CD4-positive, alpha-beta T cell treated with Interferon alpha-2 for 1 hour (primary cell): ENCODE results near the gene MBNL3.
"Not testable (repeated sequence)": the region's sequence is repeated elsewhere in the genome, so short reads cannot be mapped to it uniquely, and the experiment has no call there.

Experiments
- DNase-seq, 2 donors: peaks; one replicate each; pipeline ENCODE4 v3.0.0-alpha.2; 2020 to 2022

Gene MBNL3

GRCh38 chrX:132474544-132475248, 14.1 kb downstream of the MBNL3 start:
- no peak for DNase-seq

- DNase-seq: no peak
Measured at GRCh38 chrX:132472397-132472796, 16.4 kb downstream of the MBNL3 start.

GRCh38 chrX:132470831-132471230, 18.0 kb downstream of the MBNL3 start:
- DNase-seq: no peak

- DNase-seq: no peak
Measured at GRCh38 chrX:132470179-132470578, 18.7 kb downstream of the MBNL3 start.

GRCh38 chrX:132468454-132468853, 20.4 kb downstream of the MBNL3 start:
- DNase-seq: no peak

GRCh38 chrX:132467989-132468388, 20.8 kb downstream of the MBNL3 start:
- DNase-seq: no peak

- no peak for DNase-seq
Measured at GRCh38 chrX:132467026-132467425, 21.8 kb downstream of the MBNL3 start.

- peak in 1 of 2 donors; percentile 25 for DNase-seq
Measured at GRCh38 chrX:132463411-132463810, 25.4 kb downstream of the MBNL3 start.

GRCh38 chrX:132461886-132462285, 27.0 kb downstream of the MBNL3 start:
- no peak for DNase-seq

- no peak for DNase-seq
Measured at GRCh38 chrX:132452911-132453550, 35.8 kb downstream of the MBNL3 start.

- DNase-seq: not testable (repeated sequence)
Measured at GRCh38 chrX:132445909-132446308, 42.9 kb downstream of the MBNL3 start.

- DNase-seq: no peak
Measured at GRCh38 chrX:132444936-132445335, 43.9 kb downstream of the MBNL3 start.

GRCh38 chrX:132443196-132444135, 45.4 kb downstream of the MBNL3 start:
- no peak for DNase-seq

- no peak for DNase-seq
Measured at GRCh38 chrX:132442691-132443090, 46.1 kb downstream of the MBNL3 start.

GRCh38 chrX:132435222-132435621, 53.6 kb downstream of the MBNL3 start:
- no peak for DNase-seq

GRCh38 chrX:132433551-132433950, 55.3 kb downstream of the MBNL3 start:
- DNase-seq: no peak

GRCh38 chrX:132433001-132433400, 55.8 kb downstream of the MBNL3 start:
- DNase-seq: no peak

GRCh38 chrX:132428896-132429295, 59.9 kb downstream of the MBNL3 start:
- DNase-seq: no peak

GRCh38 chrX:132426695-132427281, 62.0 kb downstream of the MBNL3 start:
- DNase-seq: no peak

GRCh38 chrX:132425744-132426318, 63.0 kb downstream of the MBNL3 start:
- DNase-seq: no peak

GRCh38 chrX:132423323-132423722, 65.5 kb downstream of the MBNL3 start:
- no peak for DNase-seq

GRCh38 chrX:132415012-132415411, 73.8 kb downstream of the MBNL3 start:
- no peak for DNase-seq

- no peak for DNase-seq
Measured at GRCh38 chrX:132414404-132414803, 74.4 kb downstream of the MBNL3 start.
